ENCODE measurements around the gene GCNT3.

The GCNT3 gene

GRCh38 chr15:59570315-59570714 is 41.3 kb upstream of the GCNT3 start:
- Mint-ChIP-seq H3K36me3 (ENCODE audit: low read depth) (peaks cover 5% of the 10 kb centered on the region), H3K27me3 (ENCODE audit: low read depth) (no peaks in the 10 kb centered on the region), H3K9me3 (peaks cover 12% of the 10 kb centered on the region), H3K4me3 (no peak overlapping the region), H3K4me1 (no peaks in the 10 kb centered on the region), H3K27ac (no peak overlapping the region)
- TF ChIP-seq CTCF (IDR thresholded peaks at IDR 0.05; ENCODE audit: unreplicated experiment in 3 of 3) = no peak

- peaks cover 4% of the 10 kb centered on the region for H3K9me3 Mint-ChIP-seq
- no peak overlapping the region for H3K4me3 Mint-ChIP-seq
- H3K27ac Mint-ChIP-seq = no peak overlapping the region
- TF ChIP-seq CTCF (IDR thresholded peaks at IDR 0.05; ENCODE audit: unreplicated experiment in 3 of 3) = no peak
- no peaks in the 10 kb centered on the region for H3K4me1 Mint-ChIP-seq
- H3K36me3 Mint-ChIP-seq (ENCODE audit: low read depth) = peaks cover 4% of the 10 kb centered on the region
- no peaks in the 10 kb centered on the region for H3K27me3 Mint-ChIP-seq (ENCODE audit: low read depth)
These were observed 40.0 kb upstream of the GCNT3 start for GRCh38 chr15:59571606-59572005.

- TF ChIP-seq CTCF (IDR thresholded peaks at IDR 0.05; ENCODE audit: unreplicated experiment in 3 of 3) = no peak
- Mint-ChIP-seq H3K36me3 (ENCODE audit: low read depth) (no peaks in the 10 kb centered on the region), H3K4me1 (no peaks in the 10 kb centered on the region), H3K4me3 (no peak overlapping the region), H3K9me3 (peaks cover 2% of the 10 kb centered on the region), H3K27ac (no peak overlapping the region), H3K27me3 (ENCODE audit: low read depth) (peaks cover 4% of the 10 kb centered on the region)
These were observed 28.5 kb upstream of the GCNT3 start for GRCh38 chr15:59583088-59583487.

- TF ChIP-seq CTCF (IDR thresholded peaks at IDR 0.05; ENCODE audit: unreplicated experiment in 3 of 3) = no peak
- H3K9me3 Mint-ChIP-seq = no peaks in the 10 kb centered on the region
- H3K4me3 Mint-ChIP-seq = no peak overlapping the region
- H3K27ac Mint-ChIP-seq = no peak overlapping the region
- no peaks in the 10 kb centered on the region for H3K36me3 Mint-ChIP-seq (ENCODE audit: low read depth)
- no peaks in the 10 kb centered on the region for H3K4me1 Mint-ChIP-seq
- H3K27me3 Mint-ChIP-seq (ENCODE audit: low read depth) = no peaks in the 10 kb centered on the region
These were observed 24.3 kb upstream of the GCNT3 start for GRCh38 chr15:59587085-59587826.

- Mint-ChIP-seq H3K4me1 (no peaks in the 10 kb centered on the region), H3K27ac (no peak overlapping the region), H3K27me3 (ENCODE audit: low read depth) (no peaks in the 10 kb centered on the region), H3K4me3 (no peak overlapping the region), H3K9me3 (no peaks in the 10 kb centered on the region), H3K36me3 (ENCODE audit: low read depth) (no peaks in the 10 kb centered on the region)
- TF ChIP-seq CTCF (IDR thresholded peaks at IDR 0.05; ENCODE audit: unreplicated experiment in 3 of 3) = no peak
These were observed 21.6 kb upstream of the GCNT3 start for GRCh38 chr15:59590027-59590426.

- Mint-ChIP-seq H3K36me3 (ENCODE audit: low read depth) (no peaks in the 10 kb centered on the region), H3K4me1 (no peaks in the 10 kb centered on the region), H3K9me3 (no peaks in the 10 kb centered on the region), H3K4me3 (no peak overlapping the region), H3K27me3 (ENCODE audit: low read depth) (no peaks in the 10 kb centered on the region), H3K27ac (no peak overlapping the region)
- TF ChIP-seq CTCF (IDR thresholded peaks at IDR 0.05; ENCODE audit: unreplicated experiment in 3 of 3) = no peak
These were observed 20.2 kb upstream of the GCNT3 start for GRCh38 chr15:59591356-59591755.
